ENCODE data around the gene MTF1.

Gene MTF1

GRCh38 chr1:37767488-37767887, 91.9 kb downstream of the MTF1 start:
- Histone ChIP-seq H3K9ac (ENCODE audit: low read length) (no peak overlapping the region), H3K4me3 (ENCODE audit: low read length) (no peak overlapping the region), H3K27me3 (ENCODE audit: low read depth, low read length) (peaks cover 22% of the 10 kb centered on the region), H3K36me3 (replicated peaks; ENCODE audit: low read depth, low read length) (no peaks in the 10 kb centered on the region), H3K79me2 (ENCODE audit: low read length) (no peaks in the 10 kb centered on the region), H3K4me1 (ENCODE audit: low read length) (peaks cover 6% of the 10 kb centered on the region), H3K27ac (ENCODE audit: low read length) (no peak overlapping the region), H2AFZ (ENCODE audit: low read depth, low read length) (no peak overlapping the region), H3K4me2 (ENCODE audit: low read length) (no peak overlapping the region), H3K9me3 (ENCODE audit: insufficient read depth, low read length) (no peaks in the 10 kb centered on the region), H4K20me1 (ENCODE audit: insufficient read depth, low read length) (no peaks in the 10 kb centered on the region)
- no peak for TF ChIP-seq EZH2phosphoT487 (IDR thresholded peaks at IDR 0.05; ENCODE audit: low read depth)

DNA sequence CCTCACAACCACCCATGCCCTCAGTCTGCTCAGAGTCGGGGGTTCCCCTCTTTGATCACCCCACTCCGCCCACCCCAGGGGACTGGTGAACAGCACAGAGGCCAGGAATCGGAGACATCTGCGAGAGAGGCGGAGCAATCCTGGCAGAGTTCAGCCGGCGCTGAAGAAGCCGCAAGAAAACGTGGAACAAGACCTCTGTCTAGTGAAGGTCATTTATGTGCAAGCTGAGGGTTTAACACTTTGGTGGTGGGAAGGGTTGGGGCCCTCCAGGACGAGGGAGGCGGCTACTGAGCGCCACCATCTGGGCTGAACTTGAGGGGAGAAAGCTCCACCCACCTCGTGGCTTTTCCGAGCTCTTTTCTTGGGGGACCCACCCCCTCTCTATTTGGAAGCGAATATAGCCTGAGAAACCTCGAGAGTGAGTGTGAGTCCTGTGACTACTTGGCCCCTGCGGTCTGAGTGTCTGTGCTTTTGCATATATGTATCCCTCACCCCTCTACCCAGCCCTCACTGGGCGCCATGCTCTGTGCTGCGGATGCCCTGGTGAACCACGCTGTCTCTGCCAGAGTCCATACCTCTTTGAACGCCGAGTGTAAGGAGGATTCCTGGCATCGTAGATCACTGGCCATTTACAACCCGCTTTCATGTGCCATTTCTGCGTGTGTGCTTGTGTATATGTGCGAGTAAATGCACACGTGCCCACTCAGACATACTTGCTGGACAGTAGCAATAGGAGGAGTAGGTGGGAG, 93.3 kb downstream of the MTF1 start:
- H3K36me3 ChIP-seq (replicated peaks; ENCODE audit: low read depth, low read length): no peaks in the 10 kb centered on the region
- no peaks in the 10 kb centered on the region for H4K20me1 ChIP-seq (ENCODE audit: insufficient read depth, low read length)
- peaks cover 22% of the 10 kb centered on the region for H3K27me3 ChIP-seq (ENCODE audit: low read depth, low read length)
- TF ChIP-seq, protein P1, sequence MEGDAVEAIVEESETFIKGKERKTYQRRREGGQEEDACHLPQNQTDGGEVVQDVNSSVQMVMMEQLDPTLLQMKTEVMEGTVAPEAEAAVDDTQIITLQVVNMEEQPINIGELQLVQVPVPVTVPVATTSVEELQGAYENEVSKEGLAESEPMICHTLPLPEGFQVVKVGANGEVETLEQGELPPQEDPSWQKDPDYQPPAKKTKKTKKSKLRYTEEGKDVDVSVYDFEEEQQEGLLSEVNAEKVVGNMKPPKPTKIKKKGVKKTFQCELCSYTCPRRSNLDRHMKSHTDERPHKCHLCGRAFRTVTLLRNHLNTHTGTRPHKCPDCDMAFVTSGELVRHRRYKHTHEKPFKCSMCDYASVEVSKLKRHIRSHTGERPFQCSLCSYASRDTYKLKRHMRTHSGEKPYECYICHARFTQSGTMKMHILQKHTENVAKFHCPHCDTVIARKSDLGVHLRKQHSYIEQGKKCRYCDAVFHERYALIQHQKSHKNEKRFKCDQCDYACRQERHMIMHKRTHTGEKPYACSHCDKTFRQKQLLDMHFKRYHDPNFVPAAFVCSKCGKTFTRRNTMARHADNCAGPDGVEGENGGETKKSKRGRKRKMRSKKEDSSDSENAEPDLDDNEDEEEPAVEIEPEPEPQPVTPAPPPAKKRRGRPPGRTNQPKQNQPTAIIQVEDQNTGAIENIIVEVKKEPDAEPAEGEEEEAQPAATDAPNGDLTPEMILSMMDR (IDR thresholded peaks at IDR 0.05; ENCODE audit: low read depth, low read length): peak; percentile 61
- no peak for TF ChIP-seq EZH2phosphoT487 (IDR thresholded peaks at IDR 0.05; ENCODE audit: low read depth)
- peak overlapping the region; percentile 84 for H3K4me3 ChIP-seq (ENCODE audit: low read length)
- peaks cover 6% of the 10 kb centered on the region for H3K4me1 ChIP-seq (ENCODE audit: low read length)
- peak overlapping the region; percentile 84 for H3K4me2 ChIP-seq (ENCODE audit: low read length)
- peak overlapping the region; percentile 66 for H2AFZ ChIP-seq (ENCODE audit: low read depth, low read length)
- no peaks in the 10 kb centered on the region for H3K79me2 ChIP-seq (ENCODE audit: low read length)
- no peak overlapping the region for H3K27ac ChIP-seq (ENCODE audit: low read length)
- peak overlapping the region; percentile 45 for H3K9ac ChIP-seq (ENCODE audit: low read length)
- no peaks in the 10 kb centered on the region for H3K9me3 ChIP-seq (ENCODE audit: insufficient read depth, low read length)

DNA sequence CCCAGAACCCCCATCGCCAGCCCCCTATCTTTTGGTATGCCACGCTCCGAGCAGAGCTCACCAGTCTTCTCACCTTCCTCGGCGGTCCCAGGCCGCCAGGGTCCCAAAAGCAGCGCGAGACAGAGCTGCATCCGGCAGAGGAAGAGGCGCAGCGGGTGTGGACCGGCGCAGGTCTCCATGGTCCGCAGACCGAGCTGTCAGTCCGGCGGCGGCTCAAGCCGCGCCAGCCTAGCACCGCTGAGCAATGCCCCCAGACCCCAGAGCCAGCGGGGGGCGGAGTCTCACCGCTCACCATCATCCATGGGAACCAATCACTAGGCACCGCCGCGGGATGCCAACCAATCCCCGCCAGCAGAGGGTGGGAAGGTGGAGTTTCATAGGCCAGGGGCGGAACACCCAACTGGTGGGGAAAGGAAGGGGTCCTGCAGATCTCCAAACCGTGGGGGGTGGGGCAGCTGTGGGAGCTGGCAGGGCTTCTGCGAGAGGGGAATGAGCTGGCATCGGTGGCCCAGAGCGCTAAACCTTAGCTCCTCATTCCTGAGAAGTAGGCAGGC, 94.4 kb downstream of the MTF1 start, which contains the start of gene EPHA10:
Gene EPHA10 (minus strand): TSS at position 233 of the 554 bp plus-strand sequence. CDS start 54 bp downstream, at position 179.
- Histone ChIP-seq H3K27ac (ENCODE audit: low read length) (no peak within 1 kb of the TSS), H3K9ac (ENCODE audit: low read length) (peak within 1 kb of the TSS; percentile 45), H3K79me2 (ENCODE audit: low read length) (no peaks in the 10 kb centered on the region), H3K4me2 (ENCODE audit: low read length) (peak within 1 kb of the TSS; percentile 84), H3K36me3 (replicated peaks; ENCODE audit: low read depth, low read length) (no peaks in the 10 kb centered on the region), H2AFZ (ENCODE audit: low read depth, low read length) (peak within 1 kb of the TSS; percentile 66), H4K20me1 (ENCODE audit: insufficient read depth, low read length) (no peaks in the 10 kb centered on the region), H3K27me3 (ENCODE audit: low read depth, low read length) (peaks cover 22% of the 10 kb centered on the region), H3K4me1 (ENCODE audit: low read length) (peaks cover 6% of the 10 kb centered on the region), H3K9me3 (ENCODE audit: insufficient read depth, low read length) (no peaks in the 10 kb centered on the region), H3K4me3 (ENCODE audit: low read length) (peak within 1 kb of the TSS; percentile 84)
- TF ChIP-seq, protein P1 (IDR thresholded peaks at IDR 0.05; ENCODE audit: low read depth, low read length): no peak
- TF ChIP-seq EZH2phosphoT487 (IDR thresholded peaks at IDR 0.05; ENCODE audit: low read depth): no peak

GRCh38 chr1:37764414-37764825, 95.0 kb downstream of the MTF1 start:
- TF ChIP-seq EZH2phosphoT487 (IDR thresholded peaks at IDR 0.05; ENCODE audit: low read depth): no peak
- TF ChIP-seq, protein P1 (IDR thresholded peaks at IDR 0.05; ENCODE audit: low read depth, low read length): no peak
- H3K79me2 ChIP-seq (ENCODE audit: low read length): no peaks in the 10 kb centered on the region
- no peaks in the 10 kb centered on the region for H4K20me1 ChIP-seq (ENCODE audit: insufficient read depth, low read length)
- no peak overlapping the region for H3K4me2 ChIP-seq (ENCODE audit: low read length)
- no peak overlapping the region for H3K27ac ChIP-seq (ENCODE audit: low read length)
- no peaks in the 10 kb centered on the region for H3K9me3 ChIP-seq (ENCODE audit: insufficient read depth, low read length)
- H3K4me3 ChIP-seq (ENCODE audit: low read length): no peak overlapping the region
- peaks cover 19% of the 10 kb centered on the region for H3K27me3 ChIP-seq (ENCODE audit: low read depth, low read length)
- no peak overlapping the region for H3K9ac ChIP-seq (ENCODE audit: low read length)
- H3K4me1 ChIP-seq (ENCODE audit: low read length): peaks cover 6% of the 10 kb centered on the region
- H2AFZ ChIP-seq (ENCODE audit: low read depth, low read length): no peak overlapping the region
- no peaks in the 10 kb centered on the region for H3K36me3 ChIP-seq (replicated peaks; ENCODE audit: low read depth, low read length)
